Measurements from ENCODE around the gene GABRA1. TPM values are rescaled to one million over a fixed set of nuclear protein-coding genes. Genes with fewer than 3 reads are reported as not detected.

Gene GABRA1
- total RNA-seq, 1 donor from 2014 or later, result 29.8 TPM

Other genes with a start within 250 kb of the GABRA1 start
- gene GABRA6, start 162.4 kb upstream of the GABRA1 start, total RNA-seq, result under 0.01 TPM
- 40.4 TPM for gene GABRG2, start 219.7 kb downstream of the GABRA1 start, total RNA-seq

Data from frontal cortex (tissue), 1 donor.